HL-60 (cell line): Measurements from ENCODE around the gene ZNF90.
"Not testable (repeated sequence)": the region's sequence is repeated elsewhere in the genome, so short reads cannot be mapped to it uniquely, and the experiment has no call there.

Experiments used
- DNase-seq, 2 experiments: peaks; one replicate each; pipeline ENCODE4 v3.0.0-alpha.2; 2010 to 2020; ENCODE audit warnings: low read depth in 1 of 2, low spot score in 1 of 2
- H3K27ac ChIP-seq: fragments of 250-450 bp; sonication (Bioruptor Pico); replicated peaks from 2 replicates; pipeline ENCODE4 v1.5.1; 2020; ENCODE audit warnings: mild to moderate bottlenecking, moderate library complexity
- H3K27me3 ChIP-seq: fragments of 250-450 bp; sonication (Bioruptor Pico); 2 replicates; pipeline ENCODE4 v1.5.1; 2021; ENCODE audit warnings: mild to moderate bottlenecking, moderate library complexity; ENCODE audit not compliant: insufficient read depth, poor library complexity, severe bottlenecking
- H3K4me3 ChIP-seq: replicated peaks from 2 replicates; pipeline ENCODE4 v1.5.1; 2011; ENCODE audit warnings: mild to moderate bottlenecking, control low read depth, low read length; ENCODE audit not compliant: insufficient read depth
- GABPA ChIP-seq: IDR thresholded peaks from 2 replicates; pipeline ENCODE4 v1.6.1; 2012; ENCODE audit warnings: low read depth
- POLR2AphosphoS5 ChIP-seq: IDR thresholded peaks from 2 replicates; pipeline ENCODE4 v1.6.1; 2012; ENCODE audit warnings: low read depth
- REST ChIP-seq: IDR thresholded peaks from 2 replicates; pipeline ENCODE4 v1.6.1; 2012; ENCODE audit warnings: low read depth; ENCODE audit not compliant: insufficient replicate concordance
- SPI1 ChIP-seq: IDR thresholded peaks from 2 replicates; pipeline ENCODE4 v1.6.1; 2012; ENCODE audit warnings: low read depth, mild to moderate bottlenecking, borderline replicate concordance
- TF ChIP-seq, protein P1 (sequence below): IDR thresholded peaks from one replicate; pipeline ENCODE4 v1.5.1; 2011; ENCODE audit warnings: low read length, control low read depth, inconsistent platforms; ENCODE audit not compliant: insufficient read depth

Gene ZNF90

DNA sequence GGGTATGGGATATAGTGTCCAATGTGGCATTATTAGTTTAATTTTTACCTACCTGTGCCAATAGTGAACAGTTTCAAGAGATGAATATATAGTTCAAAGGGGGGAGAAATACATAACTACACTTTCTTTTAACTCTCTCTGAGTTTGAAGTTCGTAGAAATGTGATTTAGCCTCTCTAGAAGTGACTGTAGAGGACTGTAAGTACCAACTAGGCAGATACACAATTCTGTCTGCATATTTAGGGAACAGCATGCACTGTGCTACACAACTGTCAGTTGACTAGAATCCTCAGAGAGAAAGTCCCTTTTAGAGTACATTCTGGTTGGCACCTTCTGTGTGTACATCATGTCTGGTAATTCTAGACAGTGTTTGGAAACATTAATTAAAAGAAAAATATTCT lies 17.5 kb upstream of the ZNF90 start:
- DNase-seq: no peak
- no peak overlapping the region for H3K4me3 ChIP-seq
- H3K27ac ChIP-seq: no peak overlapping the region
- no peaks in the 10 kb centered on the region for H3K27me3 ChIP-seq
- TF ChIP-seq SPI1 (no peak), GABPA (no peak), REST (no peak), POLR2AphosphoS5 (no peak)
- TF ChIP-seq, protein P1, sequence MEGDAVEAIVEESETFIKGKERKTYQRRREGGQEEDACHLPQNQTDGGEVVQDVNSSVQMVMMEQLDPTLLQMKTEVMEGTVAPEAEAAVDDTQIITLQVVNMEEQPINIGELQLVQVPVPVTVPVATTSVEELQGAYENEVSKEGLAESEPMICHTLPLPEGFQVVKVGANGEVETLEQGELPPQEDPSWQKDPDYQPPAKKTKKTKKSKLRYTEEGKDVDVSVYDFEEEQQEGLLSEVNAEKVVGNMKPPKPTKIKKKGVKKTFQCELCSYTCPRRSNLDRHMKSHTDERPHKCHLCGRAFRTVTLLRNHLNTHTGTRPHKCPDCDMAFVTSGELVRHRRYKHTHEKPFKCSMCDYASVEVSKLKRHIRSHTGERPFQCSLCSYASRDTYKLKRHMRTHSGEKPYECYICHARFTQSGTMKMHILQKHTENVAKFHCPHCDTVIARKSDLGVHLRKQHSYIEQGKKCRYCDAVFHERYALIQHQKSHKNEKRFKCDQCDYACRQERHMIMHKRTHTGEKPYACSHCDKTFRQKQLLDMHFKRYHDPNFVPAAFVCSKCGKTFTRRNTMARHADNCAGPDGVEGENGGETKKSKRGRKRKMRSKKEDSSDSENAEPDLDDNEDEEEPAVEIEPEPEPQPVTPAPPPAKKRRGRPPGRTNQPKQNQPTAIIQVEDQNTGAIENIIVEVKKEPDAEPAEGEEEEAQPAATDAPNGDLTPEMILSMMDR: no peak

DNA sequence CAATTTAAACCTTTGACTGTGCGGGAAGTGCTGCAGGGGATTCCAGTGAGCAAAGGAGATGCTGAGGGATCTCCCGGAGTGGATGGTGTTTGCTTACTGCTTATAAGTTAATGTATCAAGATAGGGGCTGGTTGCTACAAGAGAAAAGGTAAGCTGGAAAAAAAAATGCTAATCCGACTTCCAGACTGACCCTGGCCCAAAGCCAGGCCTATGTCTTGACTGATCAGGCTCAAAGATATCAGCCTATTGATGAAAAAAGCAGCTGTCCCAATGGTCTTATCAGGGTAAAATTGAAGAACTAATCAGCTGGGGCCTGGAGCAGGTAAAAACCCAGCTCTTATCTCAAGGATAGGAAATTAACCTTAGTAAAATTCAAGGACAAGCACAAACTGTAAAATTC lies 10.9 kb upstream of the ZNF90 start:
- no peak for DNase-seq
- H3K27me3 ChIP-seq: no peaks in the 10 kb centered on the region
- H3K4me3 ChIP-seq: no peak overlapping the region
- H3K27ac ChIP-seq: no peak overlapping the region
- TF ChIP-seq POLR2AphosphoS5 (no peak), REST (no peak), SPI1 (no peak), GABPA (no peak)
- TF ChIP-seq, protein P1: no peak

- TF ChIP-seq POLR2AphosphoS5: no peak
- TF ChIP-seq REST: no peak
- no peak for TF ChIP-seq SPI1
- TF ChIP-seq GABPA: no peak
- TF ChIP-seq, protein P1: no peak
- DNase-seq: no peak
- Histone ChIP-seq H3K27ac (no peak overlapping the region), H3K4me3 (no peak overlapping the region), H3K27me3 (no peaks in the 10 kb centered on the region)
Observed at GRCh38 chr19:20067943-20068342, 9.9 kb upstream of the ZNF90 start.

DNA sequence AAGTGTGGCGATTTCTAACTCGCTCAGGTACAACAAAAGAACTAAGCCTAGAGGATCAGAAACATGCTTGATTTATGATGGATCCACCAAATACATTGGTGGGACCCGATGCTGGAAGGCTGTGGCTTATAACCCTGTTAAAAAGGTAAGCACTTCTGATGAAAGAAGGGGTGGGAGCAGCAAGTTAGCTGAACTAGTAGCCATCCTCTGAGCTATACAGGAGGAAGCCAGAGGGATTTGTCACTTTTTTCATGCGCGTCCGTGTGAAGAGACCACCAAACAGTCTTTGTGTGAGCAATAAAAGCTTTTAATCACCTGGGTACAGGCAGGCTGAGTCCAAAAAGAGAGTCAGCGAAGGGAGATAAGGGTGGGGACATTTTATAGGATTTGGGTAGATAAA lies 9.2 kb upstream of the ZNF90 start:
- not testable (repeated sequence) for H3K27me3 ChIP-seq, H3K27ac ChIP-seq, H3K4me3 ChIP-seq, DNase-seq
